ENCODE results near the gene TSHZ2.
"Not testable (repeated sequence)": the region's sequence is repeated elsewhere in the genome, so short reads cannot be mapped to it uniquely, and the experiment has no call there.

TSHZ2 gene

GRCh38 chr20:53502820-53503219, 530.7 kb downstream of the TSHZ2 start:
- in situ Hi-C loops (cut with MboI; ENCODE audit: low pct_unique_long_range_greater_than_20kb, low sequenced_read_pairs): no loop called here

GRCh38 chr20:53503517-53503919, 531.4 kb downstream of the TSHZ2 start:
- in situ Hi-C loops (cut with MboI; ENCODE audit: low pct_unique_long_range_greater_than_20kb, low sequenced_read_pairs): no loop called here
- DNase-seq: no peak

More at GRCh38 chr20:53502820-53503219, 530.7 kb downstream of the TSHZ2 start:
- no peak for DNase-seq

DNA sequence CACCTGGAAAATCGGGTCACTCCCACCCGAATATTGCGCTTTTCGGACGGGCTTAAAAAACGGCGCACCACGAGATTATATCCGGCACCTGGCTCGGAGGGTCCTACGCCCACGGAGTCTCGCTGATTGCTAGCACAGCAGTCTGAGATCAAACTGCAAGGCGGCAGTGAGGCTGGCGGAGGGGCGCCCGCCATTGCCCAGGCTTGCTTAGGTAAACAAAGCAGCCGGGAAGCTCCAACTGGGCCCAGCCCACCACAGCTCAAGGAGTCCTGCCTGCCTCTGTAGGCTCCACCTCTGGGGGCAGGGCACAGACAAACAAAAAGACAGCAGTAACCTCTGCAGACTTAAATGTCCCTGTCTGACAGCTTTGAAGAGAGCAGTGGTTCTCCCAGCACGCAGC, 531.9 kb downstream of the TSHZ2 start:
- DNase-seq; in situ Hi-C loops (cut with MboI; ENCODE audit: low pct_unique_long_range_greater_than_20kb, low sequenced_read_pairs): not testable (repeated sequence)

GRCh38 chr20:53510262-53510661, 538.1 kb downstream of the TSHZ2 start:
- DNase-seq: no peak

GRCh38 chr20:53510704-53511103, 538.5 kb downstream of the TSHZ2 start:
- in situ Hi-C loops (cut with MboI; ENCODE audit: low pct_unique_long_range_greater_than_20kb, low sequenced_read_pairs): no loop called here
- DNase-seq: no peak

More at GRCh38 chr20:53510262-53510661, 538.1 kb downstream of the TSHZ2 start:
- in situ Hi-C loops (cut with MboI; ENCODE audit: low pct_unique_long_range_greater_than_20kb, low sequenced_read_pairs): no loop called here

DNA sequence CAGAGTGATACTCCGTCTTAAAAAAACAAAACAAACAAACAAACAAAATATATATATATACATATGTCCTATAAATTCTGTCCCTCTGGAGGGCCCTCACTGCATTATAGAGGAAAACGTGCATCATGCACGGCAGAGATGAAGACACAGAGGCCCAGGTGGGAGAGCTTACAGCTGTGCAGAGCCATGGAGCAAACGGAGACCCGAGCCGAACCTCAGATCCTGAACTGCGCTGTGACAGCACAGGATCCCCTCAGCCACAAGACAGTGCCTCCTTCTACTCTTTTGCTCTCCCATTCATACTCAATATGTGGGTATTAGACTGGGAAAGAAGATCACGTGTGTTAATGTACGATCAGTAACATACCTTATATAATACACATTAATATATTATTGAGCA, 539.9 kb downstream of the TSHZ2 start:
- no peak for DNase-seq

DNA sequence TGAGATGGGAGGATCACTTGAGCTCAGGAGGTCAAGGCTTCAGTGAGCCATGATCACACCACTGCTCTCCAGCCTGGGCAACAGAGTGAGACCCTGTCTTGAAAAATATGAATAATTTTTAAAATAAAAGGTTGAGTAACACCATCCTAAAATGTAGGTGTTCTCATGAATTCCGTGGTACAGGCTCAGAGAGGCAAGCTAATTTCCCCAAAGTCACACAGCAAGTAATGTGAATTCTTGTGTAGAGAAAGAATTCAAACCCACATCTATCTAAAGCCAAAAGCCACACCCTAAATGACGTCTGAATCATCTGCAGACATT, 541.0 kb downstream of the TSHZ2 start:
- in situ Hi-C loops (cut with MboI; ENCODE audit: low pct_unique_long_range_greater_than_20kb, low sequenced_read_pairs): no loop called here
- DNase-seq: no peak

More for the DNA sequence above, 539.9 kb downstream of the TSHZ2 start:
- in situ Hi-C loops (cut with MboI; ENCODE audit: low pct_unique_long_range_greater_than_20kb, low sequenced_read_pairs): no loop called here

GRCh38 chr20:53513489-53514298, 541.5 kb downstream of the TSHZ2 start:
- no peak for DNase-seq
- in situ Hi-C loops (cut with MboI; ENCODE audit: low pct_unique_long_range_greater_than_20kb, low sequenced_read_pairs): no loop called here

GRCh38 chr20:53515749-53516148, 543.6 kb downstream of the TSHZ2 start:
- no peak for DNase-seq
- in situ Hi-C loops (cut with MboI; ENCODE audit: low pct_unique_long_range_greater_than_20kb, low sequenced_read_pairs): no loop called here

DNA sequence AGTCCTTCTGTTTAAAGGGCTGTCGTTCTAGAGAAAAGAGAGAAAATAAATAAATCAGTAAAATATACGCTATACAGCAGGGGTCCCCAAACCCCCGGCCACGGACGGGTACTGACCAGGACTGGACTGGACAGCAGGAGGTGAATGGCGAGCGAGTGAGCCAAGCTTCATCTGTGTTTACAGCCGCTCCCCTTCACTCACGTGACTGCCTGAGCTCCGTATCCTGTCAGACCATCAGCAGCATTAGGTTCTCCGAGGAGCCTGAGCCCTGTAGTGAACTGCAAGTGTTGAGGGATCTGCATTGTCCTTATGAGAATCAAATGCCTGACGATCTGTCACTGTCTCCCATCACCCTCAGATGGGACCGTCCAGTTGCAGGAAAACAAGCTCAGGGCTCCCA, 545.0 kb downstream of the TSHZ2 start:
- in situ Hi-C loops (cut with MboI; ENCODE audit: low pct_unique_long_range_greater_than_20kb, low sequenced_read_pairs): no loop called here
- DNase-seq: no peak

GRCh38 chr20:53521421-53521820, 549.3 kb downstream of the TSHZ2 start:
- DNase-seq; in situ Hi-C loops (cut with MboI; ENCODE audit: low pct_unique_long_range_greater_than_20kb, low sequenced_read_pairs): not testable (repeated sequence)

DNA sequence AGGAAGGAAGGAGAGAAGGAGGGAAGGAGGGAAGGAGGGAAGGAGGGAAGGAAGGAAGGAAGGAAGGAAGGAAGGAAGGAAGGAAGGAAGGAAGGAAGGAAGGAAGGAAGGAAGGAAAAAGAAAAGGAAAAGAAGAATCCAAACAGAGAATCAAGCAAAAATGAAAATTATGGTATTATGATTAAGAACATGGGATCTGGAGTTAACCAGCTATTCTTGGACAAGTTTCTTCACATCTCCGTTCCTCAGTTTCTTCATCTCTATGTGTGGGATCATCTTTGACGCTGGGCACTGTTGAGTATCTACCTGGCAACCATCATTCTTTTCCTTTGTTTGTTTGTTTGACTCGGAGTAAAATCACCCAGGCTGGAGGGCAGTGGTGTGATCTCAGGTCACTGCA, 549.9 kb downstream of the TSHZ2 start:
- DNase-seq: no peak
- in situ Hi-C loops (cut with MboI; ENCODE audit: low pct_unique_long_range_greater_than_20kb, low sequenced_read_pairs): no loop called here

DNA sequence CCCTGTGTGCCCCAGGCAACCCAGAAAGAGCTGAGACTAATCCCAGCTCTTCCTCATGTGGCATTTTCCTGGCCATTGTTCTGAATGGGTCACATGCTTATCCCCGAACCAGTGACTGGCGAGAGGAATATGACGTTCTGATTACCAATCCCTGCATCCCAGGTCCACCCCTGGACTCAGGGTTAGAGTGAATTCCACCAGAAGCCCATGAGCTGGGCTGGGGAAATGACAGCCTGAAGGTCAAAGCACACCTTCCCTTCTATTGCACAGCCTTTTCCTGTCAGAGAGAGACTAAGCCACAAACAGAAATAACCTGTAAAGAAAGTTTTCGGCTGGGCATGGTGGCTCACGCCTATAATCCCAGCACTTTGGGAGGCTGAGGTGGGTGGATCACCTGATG, 550.5 kb downstream of the TSHZ2 start:
- DNase-seq: no peak

GRCh38 chr20:53523615-53524014, 551.5 kb downstream of the TSHZ2 start:
- in situ Hi-C loops (cut with MboI; ENCODE audit: low pct_unique_long_range_greater_than_20kb, low sequenced_read_pairs); DNase-seq: not testable (repeated sequence)

More for the DNA sequence above, 550.5 kb downstream of the TSHZ2 start:
- in situ Hi-C loops (cut with MboI; ENCODE audit: low pct_unique_long_range_greater_than_20kb, low sequenced_read_pairs): no loop called here

- in situ Hi-C loops (cut with MboI; ENCODE audit: low pct_unique_long_range_greater_than_20kb, low sequenced_read_pairs): no loop called here
- no peak for DNase-seq
Measured at GRCh38 chr20:53524589-53525312, 552.6 kb downstream of the TSHZ2 start.

DNA sequence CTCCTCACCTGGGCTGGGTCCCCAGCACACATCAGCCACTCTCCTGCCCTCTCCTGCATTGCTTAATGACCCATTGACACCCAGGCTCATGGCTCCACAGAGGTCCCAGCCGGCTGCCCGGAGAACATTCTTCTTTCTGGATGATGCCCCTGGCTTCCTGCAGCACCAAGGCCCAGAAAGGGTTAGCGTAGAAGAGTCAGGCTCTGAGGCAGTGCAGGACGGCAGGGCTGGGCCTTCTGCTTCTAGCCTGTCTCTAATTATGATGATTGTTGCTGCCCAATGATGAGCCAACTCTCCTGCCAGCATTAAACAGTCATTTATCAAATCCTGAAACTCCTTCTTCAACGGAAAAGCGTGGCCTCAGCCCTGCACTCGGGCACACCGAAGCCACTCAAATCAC, 555.0 kb downstream of the TSHZ2 start:
- no peak for DNase-seq
- in situ Hi-C loops (cut with MboI; ENCODE audit: low pct_unique_long_range_greater_than_20kb, low sequenced_read_pairs): no loop called here

- in situ Hi-C loops (cut with MboI; ENCODE audit: low pct_unique_long_range_greater_than_20kb, low sequenced_read_pairs): no loop called here
Measured at GRCh38 chr20:53529658-53530057, 557.5 kb downstream of the TSHZ2 start.

GRCh38 chr20:53530440-53530839, 558.3 kb downstream of the TSHZ2 start:
- in situ Hi-C loops (cut with MboI; ENCODE audit: low pct_unique_long_range_greater_than_20kb, low sequenced_read_pairs): no loop called here
- DNase-seq: no peak

More at GRCh38 chr20:53529658-53530057, 557.5 kb downstream of the TSHZ2 start:
- no peak for DNase-seq

GRCh38 chr20:53532654-53533312, 560.6 kb downstream of the TSHZ2 start:
- DNase-seq: peak; percentile 76
- in situ Hi-C loops (cut with MboI; ENCODE audit: low pct_unique_long_range_greater_than_20kb, low sequenced_read_pairs): not testable (repeated sequence)

- DNase-seq: no peak
- in situ Hi-C loops (cut with MboI; ENCODE audit: low pct_unique_long_range_greater_than_20kb, low sequenced_read_pairs): no loop called here
Measured at GRCh38 chr20:53533500-53533899, 561.3 kb downstream of the TSHZ2 start.
